ENCODE measurements around the gene SMC1B.

- TF ChIP-seq CTCF (IDR thresholded peaks at IDR 0.05) (no peak), POLR2A (IDR thresholded peaks at IDR 0.05) (no peak), POLR2AphosphoS5 (IDR thresholded peaks at IDR 0.05) (no peak), EP300 (IDR thresholded peaks at IDR 0.05; ENCODE audit: low read depth) (no peak)
Measured at GRCh38 chr22:45420539-45420938, 7.1 kb upstream of the SMC1B start.

Data from transverse colon (tissue), 4 donors.